NCI-H2081 treated with DMSO at 0.1 percent for 48 hours (cell line): ENCODE results near the gene TMEM97.

Source experiments
- DNase-seq: peaks from one replicate; lab custom pipeline; 2025; lab: John Stamatoyannopoulos, UW

The TMEM97 gene

GRCh38 chr17:28317099-28317965, 1.7 kb upstream of the TMEM97 start:
- no peak for DNase-seq

GRCh38 chr17:28317966-28318758, 838 bp upstream of the TMEM97 start:
- DNase-seq = no peak

- no peak for DNase-seq
These were observed 567 bp downstream of the TMEM97 start for GRCh38 chr17:28319598-28319935.

- no peak for DNase-seq
These were observed 1.4 kb downstream of the TMEM97 start for GRCh38 chr17:28320215-28321061.

GRCh38 chr17:28324267-28324745, 5.3 kb downstream of the TMEM97 start:
- no peak for DNase-seq

- no peak for DNase-seq
These were observed 5.8 kb downstream of the TMEM97 start for GRCh38 chr17:28324781-28325180.

GRCh38 chr17:28325211-28325610, 6.2 kb downstream of the TMEM97 start:
- no peak for DNase-seq

GRCh38 chr17:28326114-28326513, 7.1 kb downstream of the TMEM97 start:
- no peak for DNase-seq

GRCh38 chr17:28327031-28327607, 8.1 kb downstream of the TMEM97 start:
- no peak for DNase-seq

- DNase-seq = no peak
These were observed 8.7 kb downstream of the TMEM97 start for GRCh38 chr17:28327709-28328108.

GRCh38 chr17:28328325-28328724, 9.3 kb downstream of the TMEM97 start:
- DNase-seq = no peak

GRCh38 chr17:28330671-28331070, 11.7 kb downstream of the TMEM97 start:
- DNase-seq = no peak

- no peak for DNase-seq
These were observed 13.0 kb downstream of the TMEM97 start for GRCh38 chr17:28331891-28332420.

- no peak for DNase-seq
These were observed 14.2 kb downstream of the TMEM97 start for GRCh38 chr17:28333083-28333746.

- DNase-seq = no peak
These were observed 15.2 kb downstream of the TMEM97 start for GRCh38 chr17:28334171-28334570.

GRCh38 chr17:28334666-28335200, 15.7 kb downstream of the TMEM97 start:
- DNase-seq = no peak

GRCh38 chr17:28335201-28335958, 16.4 kb downstream of the TMEM97 start, which contains the start of the genes IFT20 and TNFAIP1:
TSS of gene IFT20 (minus strand) at chr17:28335472. CDS start at chr17:28331985, 3,487 bp downstream.
TSS of gene TNFAIP1 (plus strand) at chr17:28335761. CDS start at chr17:28339522, 3,761 bp downstream.
- DNase-seq = peak; percentile 89

- DNase-seq = peak; percentile 5
These were observed 17.2 kb downstream of the TMEM97 start for GRCh38 chr17:28335959-28336871.
